CMK (cell line): ENCODE results near the gene ZNF432.

ENCODE experiments used
- DNase-seq: peaks from one replicate; pipeline ENCODE4 v3.0.0-alpha.2; 2010; ENCODE audit warnings: low read depth

The ZNF432 gene

GRCh38 chr19:52007806-52008557 is 40.7 kb downstream of the ZNF432 start, which contains the start of gene ZNF615:
Gene ZNF615, minus strand, starts transcription at chr19:52008211. Its CDS starts 4,500 bp downstream, at chr19:52003711.
- DNase-seq, result no peak

GRCh38 chr19:52007451-52007805 is 41.2 kb downstream of the ZNF432 start:
- no peak for DNase-seq

- DNase-seq, result no peak
Measured at GRCh38 chr19:51994048-51994644, 54.5 kb downstream of the ZNF432 start.

- DNase-seq, result no peak
Measured at GRCh38 chr19:51993422-51993821, 55.2 kb downstream of the ZNF432 start.

- peak; percentile 95 for DNase-seq
Measured at GRCh38 chr19:51986309-51987291, 62.0 kb downstream of the ZNF432 start, which contains the start of gene ZNF350. Gene ZNF350, minus strand, starts transcription at chr19:51986840. Its CDS starts 12,480 bp downstream, at chr19:51974360.

- DNase-seq, result no peak
Measured at GRCh38 chr19:51983361-51983760, 65.3 kb downstream of the ZNF432 start.
